ENCODE results near the gene ARL16. TPM values are rescaled to one million over a fixed set of nuclear protein-coding genes. Genes with fewer than 3 reads are reported as not detected.
A peak's percentile ranks its signal among the peaks of the same experiment; 100 is the strongest.

Gene ARL16
- total RNA-seq, 3 donors from 2014 or later: 34.9 to 44.2 (median 37.5) TPM

DNA sequence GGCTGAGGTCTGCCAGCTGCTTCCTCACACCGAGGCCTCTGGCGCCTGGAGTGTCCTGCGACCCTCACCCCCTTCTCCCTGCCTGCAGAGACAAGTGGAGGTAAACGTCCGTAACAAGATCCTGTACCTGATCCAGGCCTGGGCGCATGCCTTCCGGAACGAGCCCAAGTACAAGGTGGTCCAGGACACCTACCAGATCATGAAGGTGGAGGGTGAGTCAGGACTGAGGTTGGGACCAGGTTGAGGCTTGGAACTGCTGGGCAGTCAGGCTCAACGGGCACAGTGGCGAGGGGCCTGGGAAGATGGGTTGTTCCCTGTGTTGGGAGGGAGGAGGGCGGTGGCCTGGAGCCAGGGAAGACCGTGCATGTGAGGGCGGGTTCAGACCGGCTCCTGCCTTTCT lies 5.0 kb upstream of the ARL16 start:
- no peak overlapping the region for H3K27ac ChIP-seq
- peaks cover 10 to 18% of the 10 kb centered on the region in 2 donors for H3K4me1 ChIP-seq
- intact Hi-C loops (cut with DNase I; ENCODE audit: low total_unique reads): no loop called here
- no peaks in the 10 kb centered on the region for H3K9me3 ChIP-seq
- DNase-seq (ENCODE audit: low spot score in 2 of 2): no peak
- TF ChIP-seq, protein P1, sequence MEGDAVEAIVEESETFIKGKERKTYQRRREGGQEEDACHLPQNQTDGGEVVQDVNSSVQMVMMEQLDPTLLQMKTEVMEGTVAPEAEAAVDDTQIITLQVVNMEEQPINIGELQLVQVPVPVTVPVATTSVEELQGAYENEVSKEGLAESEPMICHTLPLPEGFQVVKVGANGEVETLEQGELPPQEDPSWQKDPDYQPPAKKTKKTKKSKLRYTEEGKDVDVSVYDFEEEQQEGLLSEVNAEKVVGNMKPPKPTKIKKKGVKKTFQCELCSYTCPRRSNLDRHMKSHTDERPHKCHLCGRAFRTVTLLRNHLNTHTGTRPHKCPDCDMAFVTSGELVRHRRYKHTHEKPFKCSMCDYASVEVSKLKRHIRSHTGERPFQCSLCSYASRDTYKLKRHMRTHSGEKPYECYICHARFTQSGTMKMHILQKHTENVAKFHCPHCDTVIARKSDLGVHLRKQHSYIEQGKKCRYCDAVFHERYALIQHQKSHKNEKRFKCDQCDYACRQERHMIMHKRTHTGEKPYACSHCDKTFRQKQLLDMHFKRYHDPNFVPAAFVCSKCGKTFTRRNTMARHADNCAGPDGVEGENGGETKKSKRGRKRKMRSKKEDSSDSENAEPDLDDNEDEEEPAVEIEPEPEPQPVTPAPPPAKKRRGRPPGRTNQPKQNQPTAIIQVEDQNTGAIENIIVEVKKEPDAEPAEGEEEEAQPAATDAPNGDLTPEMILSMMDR (IDR thresholded peaks at IDR 0.05): no peak
- no peak for TF ChIP-seq POLR2AphosphoS5 (IDR thresholded peaks at IDR 0.05)
- TF ChIP-seq POLR2A (IDR thresholded peaks at IDR 0.05): no peak
- no peaks in the 10 kb centered on the region for H3K27me3 ChIP-seq
- peaks cover 6% of the 10 kb centered on the region for H3K36me3 ChIP-seq
- no peak overlapping the region for H3K4me3 ChIP-seq

DNA sequence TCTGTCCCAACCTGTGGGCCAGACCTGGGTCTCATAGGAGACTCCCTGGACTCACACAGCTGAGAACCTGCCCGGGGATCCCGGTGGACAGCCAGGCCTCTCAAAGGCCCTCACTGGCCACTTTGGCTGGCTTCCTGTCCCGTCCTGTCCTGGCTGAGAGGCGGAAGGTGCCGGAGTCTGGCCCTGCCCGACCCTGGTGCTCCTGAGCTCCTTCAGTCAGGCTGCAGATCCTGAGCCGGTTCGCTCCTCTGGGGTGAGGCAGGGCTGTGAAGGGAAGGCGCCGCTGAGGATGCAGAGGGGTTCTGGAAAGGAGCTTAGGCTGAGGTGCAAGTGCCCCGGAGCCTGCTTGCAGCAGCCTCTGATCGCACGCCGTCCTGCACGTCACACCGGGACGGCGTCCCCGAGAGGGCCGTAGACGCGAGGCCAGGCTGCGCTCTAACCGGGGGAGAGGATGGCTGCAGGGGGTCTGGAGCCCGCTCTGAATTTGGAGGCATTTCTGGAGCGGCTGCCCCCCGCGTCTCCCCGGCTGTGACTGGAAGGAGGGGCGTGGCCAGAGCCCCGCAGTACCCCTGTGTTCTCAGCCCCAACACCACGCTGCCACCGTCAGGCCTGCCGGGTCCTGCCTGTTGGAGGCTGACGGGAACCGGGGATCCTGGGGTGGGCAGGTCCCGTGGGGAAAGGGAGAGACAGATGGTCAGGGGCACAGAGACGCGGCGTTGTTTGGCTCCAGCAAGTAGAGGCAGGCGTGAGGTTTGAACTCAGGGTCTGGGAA lies 4.4 kb upstream of the ARL16 start:
- Histone ChIP-seq H3K36me3 (peaks cover 6% of the 10 kb centered on the region), H3K27ac (no peak overlapping the region), H3K4me1 (peaks cover 10 to 18% of the 10 kb centered on the region in 2 donors), H3K9me3 (no peaks in the 10 kb centered on the region), H3K4me3 (no peak overlapping the region), H3K27me3 (no peaks in the 10 kb centered on the region)
- intact Hi-C loops (cut with DNase I; ENCODE audit: low total_unique reads): no loop called here
- TF ChIP-seq POLR2A (IDR thresholded peaks at IDR 0.05): no peak
- DNase-seq (ENCODE audit: low spot score in 2 of 2): no peak

DNA sequence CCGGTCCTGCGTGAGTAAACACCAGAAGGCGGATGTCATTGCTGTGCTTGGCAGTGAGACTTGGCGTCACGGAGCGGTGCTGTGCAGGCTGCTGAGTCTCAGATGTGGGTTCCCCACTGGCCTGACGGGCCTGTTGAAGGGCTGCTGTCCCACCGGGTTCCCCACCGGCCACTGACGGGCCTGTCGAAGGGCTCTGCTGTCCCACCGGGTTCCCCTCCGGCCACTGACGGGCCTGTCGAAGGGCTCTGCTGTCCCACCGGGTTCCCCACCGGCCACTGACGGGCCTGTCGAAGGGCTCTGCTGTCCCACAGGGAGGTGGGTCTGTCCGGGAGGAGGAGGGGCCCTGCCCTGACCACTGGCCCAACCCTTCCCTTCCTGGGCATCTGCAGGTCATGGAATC lies 3.0 kb upstream of the ARL16 start:
- Histone ChIP-seq H3K36me3 (peaks cover under 1% of the 10 kb centered on the region), H3K27me3 (no peaks in the 10 kb centered on the region), H3K4me3 (no peak overlapping the region), H3K9me3 (no peaks in the 10 kb centered on the region), H3K4me1 (peaks cover 14 to 28% of the 10 kb centered on the region in 2 donors), H3K27ac (no peak overlapping the region)
- DNase-seq (ENCODE audit: low spot score in 2 of 2): no peak
- intact Hi-C loops (cut with DNase I; ENCODE audit: low total_unique reads): no loop called here
- TF ChIP-seq POLR2AphosphoS5 (IDR thresholded peaks at IDR 0.05) (no peak), POLR2A (IDR thresholded peaks at IDR 0.05) (no peak)
- TF ChIP-seq, protein P1 (IDR thresholded peaks at IDR 0.05): no peak

DNA sequence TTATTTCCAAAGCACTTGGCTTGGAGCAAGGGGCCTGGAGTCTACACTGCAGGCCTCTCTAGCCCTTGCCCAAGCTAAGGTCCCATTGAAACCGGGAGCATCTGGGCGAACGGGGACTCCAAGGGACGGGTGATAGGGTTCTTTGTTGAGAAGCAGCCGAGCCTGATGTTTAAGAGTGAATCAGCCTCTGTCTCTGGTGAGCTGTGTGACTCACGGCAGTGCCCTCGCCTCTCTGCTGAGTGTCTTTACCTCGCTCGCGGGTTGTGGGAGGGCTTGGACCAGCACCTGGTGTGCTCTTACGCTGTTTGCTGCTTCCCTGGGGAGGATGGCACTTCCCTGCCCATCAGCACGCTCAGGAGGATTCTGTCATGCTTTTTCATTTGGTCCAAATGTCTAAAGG lies 1.5 kb upstream of the ARL16 start:
- no peaks in the 10 kb centered on the region for H3K9me3 ChIP-seq
- DNase-seq (ENCODE audit: low spot score in 2 of 2): no peak
- no peaks in the 10 kb centered on the region for H3K36me3 ChIP-seq
- intact Hi-C loops (cut with DNase I; ENCODE audit: low total_unique reads): no loop called here
- TF ChIP-seq POLR2A (IDR thresholded peaks at IDR 0.05) (no peak), POLR2AphosphoS5 (IDR thresholded peaks at IDR 0.05) (no peak)
- TF ChIP-seq, protein P1 (IDR thresholded peaks at IDR 0.05): no peak
- H3K4me1 ChIP-seq: peaks cover 14 to 28% of the 10 kb centered on the region in 2 donors
- peak overlapping the region; percentile 5 to 89 for H3K27ac ChIP-seq
- no peaks in the 10 kb centered on the region for H3K27me3 ChIP-seq
- H3K4me3 ChIP-seq: peak overlapping the region; percentile 73 to 100 (median 83)

DNA sequence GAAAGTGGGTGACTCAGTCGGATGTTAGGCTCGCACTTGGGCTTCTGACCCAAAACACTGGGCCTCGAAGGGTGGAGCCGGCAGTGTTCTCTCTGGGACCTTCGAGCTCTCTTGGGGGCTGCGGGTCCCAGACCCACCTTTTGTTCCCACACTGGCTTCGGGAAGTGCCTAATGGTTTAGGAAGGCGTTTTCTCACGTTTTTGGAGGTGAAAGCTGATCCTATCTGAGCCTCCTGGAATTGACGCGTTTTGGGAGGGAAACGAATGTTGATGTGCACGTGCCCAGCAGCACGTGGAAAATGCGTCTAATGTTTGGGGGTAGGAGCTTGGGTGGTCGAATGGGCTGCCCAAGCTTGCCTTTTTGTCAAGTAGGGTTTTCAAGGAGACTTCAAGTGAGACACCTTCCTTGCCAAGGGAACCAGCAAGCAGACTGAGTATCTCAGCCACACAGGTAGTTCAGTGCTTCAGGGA lies 880 bp upstream of the ARL16 start:
- Histone ChIP-seq H3K27me3 (no peaks in the 10 kb centered on the region), H3K4me1 (peaks cover 14 to 28% of the 10 kb centered on the region in 2 donors), H3K4me3 (peak overlapping the region; percentile 73 to 100 (median 83)), H3K27ac (peak overlapping the region; percentile 88 to 89), H3K36me3 (no peaks in the 10 kb centered on the region), H3K9me3 (no peaks in the 10 kb centered on the region)
- intact Hi-C loops (cut with DNase I; ENCODE audit: low total_unique reads): no loop called here
- no peak for TF ChIP-seq POLR2A (IDR thresholded peaks at IDR 0.05)
- TF ChIP-seq, protein P1 (IDR thresholded peaks at IDR 0.05): no peak
- no peak for TF ChIP-seq POLR2AphosphoS5 (IDR thresholded peaks at IDR 0.05)
- DNase-seq (ENCODE audit: low spot score in 2 of 2): no peak
